Measurements from ENCODE around the gene SLBP. TPM values are rescaled to one million over a fixed set of nuclear protein-coding genes. Genes with fewer than 3 reads are reported as not detected.

The SLBP gene
- total RNA-seq, 1 donor from 2014 or later, result 114 TPM

GRCh38 chr4:1683736-1684505, 28.2 kb downstream of the SLBP start, which contains the start of gene FAM53A:
TSS of gene FAM53A (minus strand) at chr4:1684313. CDS start at chr4:1668741, 15,572 bp downstream.
- DNase-seq (ENCODE audit: low read depth), result no peak
- H3K4me3 ChIP-seq (ENCODE audit: low read depth, low read length), result peak within 1 kb of the TSS; percentile 60

GRCh38 chr4:1683261-1683735, 28.8 kb downstream of the SLBP start:
- H3K4me3 ChIP-seq (ENCODE audit: low read depth, low read length), result peak overlapping the region; percentile 60
- DNase-seq (ENCODE audit: low read depth), result peak; percentile 61
- no peak for TF ChIP-seq CTCF (conservative IDR thresholded peaks at IDR 0.05; ENCODE audit: low read depth, low read length)

More at GRCh38 chr4:1683736-1684505, 28.2 kb downstream of the SLBP start, which contains the start of gene FAM53A:
- no peak for TF ChIP-seq CTCF (conservative IDR thresholded peaks at IDR 0.05; ENCODE audit: low read depth, low read length)

GRCh38 chr4:1682860-1683259, 29.3 kb downstream of the SLBP start:
- no peak for DNase-seq (ENCODE audit: low read depth)
- no peak for TF ChIP-seq CTCF (conservative IDR thresholded peaks at IDR 0.05; ENCODE audit: low read depth, low read length)
- H3K4me3 ChIP-seq (ENCODE audit: low read depth, low read length), result peak overlapping the region; percentile 60

GRCh38 chr4:1678244-1678643, 33.9 kb downstream of the SLBP start:
- no peak overlapping the region for H3K4me3 ChIP-seq (ENCODE audit: low read depth, low read length)
- TF ChIP-seq CTCF (conservative IDR thresholded peaks at IDR 0.05; ENCODE audit: low read depth, low read length), result no peak
- DNase-seq (ENCODE audit: low read depth), result no peak

GRCh38 chr4:1676605-1677525, 35.3 kb downstream of the SLBP start:
- no peak overlapping the region for H3K4me3 ChIP-seq (ENCODE audit: low read depth, low read length)
- DNase-seq (ENCODE audit: low read depth), result no peak
- no peak for TF ChIP-seq CTCF (conservative IDR thresholded peaks at IDR 0.05; ENCODE audit: low read depth, low read length)

GRCh38 chr4:1675802-1676137, 36.3 kb downstream of the SLBP start:
- DNase-seq (ENCODE audit: low read depth), result no peak
- no peak for TF ChIP-seq CTCF (conservative IDR thresholded peaks at IDR 0.05; ENCODE audit: low read depth, low read length)
- H3K4me3 ChIP-seq (ENCODE audit: low read depth, low read length), result no peak overlapping the region

All from epithelial cell of proximal tubule (primary cell).